ENCODE results near the gene SHB.

SHB gene

DNA sequence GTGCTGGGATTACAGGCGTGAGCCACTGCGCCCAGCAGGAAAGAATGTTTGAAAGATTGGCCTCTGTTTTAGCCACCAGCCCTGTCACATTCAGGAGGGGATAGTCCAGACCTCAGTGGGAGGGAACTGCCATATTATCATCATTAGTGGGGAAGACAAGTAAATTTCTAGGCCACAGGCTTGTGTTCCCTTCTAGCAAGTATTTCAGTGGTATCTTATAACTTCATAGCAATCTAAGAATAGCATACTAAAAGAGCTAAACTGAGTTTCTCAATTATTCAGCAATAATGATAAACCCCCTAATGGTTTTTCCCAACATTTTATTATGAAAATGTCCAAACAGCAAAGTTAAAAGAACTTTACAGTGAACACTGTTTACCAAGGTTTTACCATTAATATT, 195.1 kb downstream of the SHB start:
- TF ChIP-seq, protein P1, sequence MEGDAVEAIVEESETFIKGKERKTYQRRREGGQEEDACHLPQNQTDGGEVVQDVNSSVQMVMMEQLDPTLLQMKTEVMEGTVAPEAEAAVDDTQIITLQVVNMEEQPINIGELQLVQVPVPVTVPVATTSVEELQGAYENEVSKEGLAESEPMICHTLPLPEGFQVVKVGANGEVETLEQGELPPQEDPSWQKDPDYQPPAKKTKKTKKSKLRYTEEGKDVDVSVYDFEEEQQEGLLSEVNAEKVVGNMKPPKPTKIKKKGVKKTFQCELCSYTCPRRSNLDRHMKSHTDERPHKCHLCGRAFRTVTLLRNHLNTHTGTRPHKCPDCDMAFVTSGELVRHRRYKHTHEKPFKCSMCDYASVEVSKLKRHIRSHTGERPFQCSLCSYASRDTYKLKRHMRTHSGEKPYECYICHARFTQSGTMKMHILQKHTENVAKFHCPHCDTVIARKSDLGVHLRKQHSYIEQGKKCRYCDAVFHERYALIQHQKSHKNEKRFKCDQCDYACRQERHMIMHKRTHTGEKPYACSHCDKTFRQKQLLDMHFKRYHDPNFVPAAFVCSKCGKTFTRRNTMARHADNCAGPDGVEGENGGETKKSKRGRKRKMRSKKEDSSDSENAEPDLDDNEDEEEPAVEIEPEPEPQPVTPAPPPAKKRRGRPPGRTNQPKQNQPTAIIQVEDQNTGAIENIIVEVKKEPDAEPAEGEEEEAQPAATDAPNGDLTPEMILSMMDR (conservative IDR thresholded peaks at IDR 0.05; ENCODE audit: low read length), result no peak
- H3K4me3 ChIP-seq (ENCODE audit: low read length), result no peak overlapping the region
- DNase-seq (ENCODE audit: low read depth), result no peak

DNA sequence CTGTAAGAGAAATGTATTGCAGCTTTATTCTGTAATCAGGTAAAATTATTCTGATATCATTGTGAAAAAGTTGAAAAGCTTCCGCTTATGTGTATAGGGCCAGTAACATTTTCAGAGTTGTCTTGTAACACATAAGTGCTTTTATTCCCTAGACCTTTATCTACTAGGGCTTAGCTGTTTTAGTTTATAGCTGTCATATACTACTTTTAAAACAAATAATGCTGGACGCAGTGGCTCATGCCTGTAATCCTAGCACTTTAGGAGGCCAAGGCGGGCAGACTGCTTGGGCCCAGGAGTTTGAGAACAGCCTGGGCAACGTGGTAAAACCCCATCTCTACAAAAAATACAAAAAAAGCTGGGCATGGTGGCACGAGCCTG, 198.2 kb downstream of the SHB start:
- H3K4me3 ChIP-seq (ENCODE audit: low read length), result no peak overlapping the region
- no peak for DNase-seq (ENCODE audit: low read depth)
- TF ChIP-seq, protein P1 (conservative IDR thresholded peaks at IDR 0.05; ENCODE audit: low read length), result no peak

DNA sequence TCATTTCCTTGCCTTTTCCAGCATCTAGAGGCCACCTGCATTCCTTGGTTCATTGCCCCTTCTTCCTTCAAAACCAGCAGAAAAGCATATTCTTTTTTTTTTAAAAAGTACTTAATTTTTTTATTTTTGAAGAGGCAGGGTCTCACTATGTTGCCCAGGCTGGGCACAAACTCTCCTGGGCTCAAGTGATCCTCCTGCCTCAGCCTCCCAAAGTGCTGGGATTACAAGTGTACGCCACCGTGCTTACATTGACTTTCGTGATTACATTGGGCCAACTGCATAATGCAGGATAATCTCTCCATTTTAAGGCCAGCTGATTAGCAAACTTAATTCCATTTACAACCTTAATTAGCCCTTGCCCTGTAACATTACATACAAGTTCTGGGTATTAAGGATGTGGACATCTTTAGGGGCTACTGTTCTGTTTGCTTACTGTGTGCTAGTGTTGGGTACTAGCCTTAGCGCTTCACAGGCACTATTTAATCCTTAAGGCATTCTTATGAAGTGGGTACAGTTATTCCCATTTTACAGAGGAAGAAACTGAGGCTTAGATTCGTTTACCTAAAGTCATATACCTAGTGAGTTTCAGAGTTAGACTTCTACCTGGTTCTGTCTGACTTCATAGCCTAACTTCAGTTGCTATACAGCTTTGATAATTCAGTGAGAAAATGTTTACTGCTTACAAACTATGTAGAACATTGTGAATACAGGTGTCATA, 198.8 kb downstream of the SHB start:
- no peak overlapping the region for H3K4me3 ChIP-seq (ENCODE audit: low read length)
- no peak for DNase-seq (ENCODE audit: low read depth)
- TF ChIP-seq, protein P1 (conservative IDR thresholded peaks at IDR 0.05; ENCODE audit: low read length), result no peak

All from AG10803 (cell line).